Measurements from ENCODE around the gene SAMD1. TPM values are rescaled to one million over a fixed set of nuclear protein-coding genes. Genes with fewer than 3 reads are reported as not detected.

The SAMD1 gene
- total RNA-seq, 2 experiments from 2014 or later: 124 to 128 TPM

- H3K36me3 ChIP-seq (ENCODE audit: insufficient read depth, low read length): peaks cover 7% of the 10 kb centered on the region
Measured at GRCh38 chr19:14105680-14106079, 15.1 kb upstream of the SAMD1 start.

GRCh38 chr19:14103310-14103709 lies 12.8 kb upstream of the SAMD1 start:
- Histone ChIP-seq H3K79me2 (ENCODE audit: insufficient read depth, low read depth, low read length) (no peaks in the 10 kb centered on the region), H3K9me2 (ENCODE audit: insufficient read depth, low read length) (no peaks in the 10 kb centered on the region), H3K36me3 (ENCODE audit: insufficient read depth, low read length) (peaks cover 7% of the 10 kb centered on the region), H4K20me1 (ENCODE audit: insufficient read depth, low read length) (no peaks in the 10 kb centered on the region), H3K9me3 (ENCODE audit: low read length) (no peaks in the 10 kb centered on the region), H3K27ac (ENCODE audit: low read depth, low read length, poor library complexity, severe bottlenecking) (no peak overlapping the region), H3K4me1 (ENCODE audit: insufficient read depth, low read length, poor library complexity, severe bottlenecking) (no peaks in the 10 kb centered on the region), H3K4me2 (ENCODE audit: low read length) (no peak overlapping the region), H2AFZ (ENCODE audit: low read length) (no peak overlapping the region), H3K4me3 (ENCODE audit: low read depth, low read length, poor library complexity, severe bottlenecking) (no peak overlapping the region)
- TF ChIP-seq EZH2phosphoT487 (IDR thresholded peaks at IDR 0.05; ENCODE audit: borderline replicate concordance, low read depth, low read length) (no peak), CTCF (conservative IDR thresholded peaks at IDR 0.05; ENCODE audit: low read length) (no peak)
- BruUV-seq (replicated peaks): no TSS peak
- ChIA-PET CTCF (ENCODE audit: unreplicated experiment) (no interaction called here), POLR2A (no interaction called here)
- intact Hi-C loops (cut with micrococcal nuclease; ENCODE audit: unreplicated experiment): no loop called here
- DNase-seq (ENCODE audit: low spot score): no peak

More at GRCh38 chr19:14105680-14106079, 15.1 kb upstream of the SAMD1 start:
- Histone ChIP-seq H3K9me3 (ENCODE audit: low read length) (no peaks in the 10 kb centered on the region), H3K79me2 (ENCODE audit: insufficient read depth, low read depth, low read length) (no peaks in the 10 kb centered on the region), H2AFZ (ENCODE audit: low read length) (no peak overlapping the region), H3K4me1 (ENCODE audit: insufficient read depth, low read length, poor library complexity, severe bottlenecking) (no peaks in the 10 kb centered on the region), H4K20me1 (ENCODE audit: insufficient read depth, low read length) (no peaks in the 10 kb centered on the region), H3K9me2 (ENCODE audit: insufficient read depth, low read length) (no peaks in the 10 kb centered on the region), H3K4me3 (ENCODE audit: low read depth, low read length, poor library complexity, severe bottlenecking) (no peak overlapping the region), H3K4me2 (ENCODE audit: low read length) (no peak overlapping the region), H3K27ac (ENCODE audit: low read depth, low read length, poor library complexity, severe bottlenecking) (no peak overlapping the region)
- intact Hi-C loops (cut with micrococcal nuclease; ENCODE audit: unreplicated experiment): no loop called here
- CTCF ChIA-PET (ENCODE audit: unreplicated experiment): interaction anchor here (0.6 kb wide), 1 partner anchor 11 kb away, joined by 5 read pairs; no protein-coding TSS in a partner anchor
- TF ChIP-seq EZH2phosphoT487 (IDR thresholded peaks at IDR 0.05; ENCODE audit: borderline replicate concordance, low read depth, low read length) (no peak), CTCF (conservative IDR thresholded peaks at IDR 0.05; ENCODE audit: low read length) (no peak)
- no peak for DNase-seq (ENCODE audit: low spot score)
- POLR2A ChIA-PET: interaction anchor here (1.2 kb wide), 1 partner anchor 30 kb away, joined by 3 read pairs; no protein-coding TSS in a partner anchor
- no TSS peak for BruUV-seq (replicated peaks)

GRCh38 chr19:14102756-14103155 lies 12.2 kb upstream of the SAMD1 start:
- H3K27ac ChIP-seq (ENCODE audit: low read depth, low read length, poor library complexity, severe bottlenecking): no peak overlapping the region
- no TSS peak for BruUV-seq (replicated peaks)
- TF ChIP-seq CTCF (conservative IDR thresholded peaks at IDR 0.05; ENCODE audit: low read length) (no peak), EZH2phosphoT487 (IDR thresholded peaks at IDR 0.05; ENCODE audit: borderline replicate concordance, low read depth, low read length) (no peak)
- no peaks in the 10 kb centered on the region for H3K9me3 ChIP-seq (ENCODE audit: low read length)
- no peaks in the 10 kb centered on the region for H3K79me2 ChIP-seq (ENCODE audit: insufficient read depth, low read depth, low read length)
- DNase-seq (ENCODE audit: low spot score): no peak
- no peak overlapping the region for H3K4me2 ChIP-seq (ENCODE audit: low read length)
- no peak overlapping the region for H3K4me3 ChIP-seq (ENCODE audit: low read depth, low read length, poor library complexity, severe bottlenecking)
- H3K36me3 ChIP-seq (ENCODE audit: insufficient read depth, low read length): peaks cover 11% of the 10 kb centered on the region
- no peak overlapping the region for H2AFZ ChIP-seq (ENCODE audit: low read length)
- ChIA-PET POLR2A (no interaction called here), CTCF (ENCODE audit: unreplicated experiment) (no interaction called here)
- H4K20me1 ChIP-seq (ENCODE audit: insufficient read depth, low read length): no peaks in the 10 kb centered on the region
- H3K4me1 ChIP-seq (ENCODE audit: insufficient read depth, low read length, poor library complexity, severe bottlenecking): no peaks in the 10 kb centered on the region
- intact Hi-C loops (cut with micrococcal nuclease; ENCODE audit: unreplicated experiment): no loop called here
- H3K9me2 ChIP-seq (ENCODE audit: insufficient read depth, low read length): no peaks in the 10 kb centered on the region
